Mesothelial cell of epicardium (in vitro differentiated cells): ENCODE data around the gene TMEM109. TPM values are rescaled to one million over a fixed set of nuclear protein-coding genes. Genes with fewer than 3 reads are reported as not detected.
A peak's percentile ranks its signal among the peaks of the same experiment; 100 is the strongest.

Source experiments
- DNase-seq, 2 experiments: peaks; one replicate each; pipeline ENCODE4 v3.0.0; 2021; ENCODE audit warnings: low spot score in 2 of 2; ENCODE audit not compliant: unreplicated experiment in 2 of 2
- H3K27ac Mint-ChIP-seq: 2 replicates; pipeline ENCODE4 v1.8.0; 2021; ENCODE audit warnings: mixed read lengths
- H3K27me3 Mint-ChIP-seq: 2 replicates; pipeline ENCODE4 v1.8.0; 2021; ENCODE audit warnings: low read depth, mixed read lengths
- H3K36me3 Mint-ChIP-seq: 2 replicates; pipeline ENCODE4 v1.8.0; 2021; ENCODE audit warnings: mixed read lengths
- H3K4me1 Mint-ChIP-seq: 2 replicates; pipeline ENCODE4 v1.8.0; 2021; ENCODE audit warnings: mixed read lengths
- H3K4me3 Mint-ChIP-seq: 2 replicates; pipeline ENCODE4 v1.8.0; 2021; ENCODE audit warnings: mild to moderate bottlenecking, moderate library complexity, mixed read lengths
- H3K9me3 Mint-ChIP-seq: 2 replicates; pipeline ENCODE4 v1.8.0; 2021; ENCODE audit warnings: mixed read lengths
- total RNA-seq: library from RNA; stranded (reverse); gene quantifications from 3 replicates; pipeline ENCODE4 v1.2.1, GENCODE V29; 2021
- TF ChIP-seq, protein P1 (sequence below): fragments of 200-600 bp; sonication (generic); IDR thresholded peaks from one replicate; pipeline ENCODE4 v1.5.0; 2021; ENCODE audit warnings: antibody characterized with exemption; ENCODE audit not compliant: unreplicated experiment

The TMEM109 gene
- total RNA-seq, 1 donor from 2014 or later: 56.8 TPM

DNA sequence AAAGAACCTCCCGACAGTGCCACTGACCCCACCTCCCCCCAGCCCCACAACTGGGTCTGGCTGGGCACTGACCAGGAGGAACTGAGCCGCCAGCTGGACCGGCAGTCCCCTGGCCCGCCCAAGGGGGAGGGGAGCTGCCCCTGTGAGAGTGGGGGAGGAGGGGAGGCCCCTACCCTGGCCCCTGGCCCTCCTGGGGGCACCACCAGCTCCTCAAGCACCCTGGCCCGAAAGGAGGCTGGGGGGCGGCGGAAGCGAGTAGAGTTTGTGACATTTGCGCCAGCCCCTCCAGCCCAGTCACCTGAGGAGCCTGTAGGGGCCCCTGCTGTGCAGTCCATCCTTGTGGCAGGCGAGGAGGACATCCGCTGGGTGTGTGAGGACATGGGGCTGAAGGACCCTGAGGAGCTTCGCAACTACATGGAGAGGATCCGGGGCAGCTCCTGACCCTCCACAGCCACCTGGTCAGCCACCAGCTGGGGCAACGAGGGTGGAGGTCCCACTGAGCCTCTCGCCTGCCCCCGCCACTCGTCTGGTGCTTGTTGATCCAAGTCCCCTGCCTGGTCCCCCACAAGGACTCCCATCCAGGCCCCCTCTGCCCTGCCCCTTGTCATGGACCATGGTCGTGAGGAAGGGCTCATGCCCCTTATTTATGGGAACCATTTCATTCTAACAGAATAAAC lies 22.6 kb downstream of the TMEM109 start:
- H3K4me1 Mint-ChIP-seq: peaks cover 2% of the 10 kb centered on the region
- DNase-seq: no peak
- no peaks in the 10 kb centered on the region for H3K27me3 Mint-ChIP-seq
- peaks cover 5% of the 10 kb centered on the region for H3K36me3 Mint-ChIP-seq
- no peak overlapping the region for H3K27ac Mint-ChIP-seq
- TF ChIP-seq, protein P1, sequence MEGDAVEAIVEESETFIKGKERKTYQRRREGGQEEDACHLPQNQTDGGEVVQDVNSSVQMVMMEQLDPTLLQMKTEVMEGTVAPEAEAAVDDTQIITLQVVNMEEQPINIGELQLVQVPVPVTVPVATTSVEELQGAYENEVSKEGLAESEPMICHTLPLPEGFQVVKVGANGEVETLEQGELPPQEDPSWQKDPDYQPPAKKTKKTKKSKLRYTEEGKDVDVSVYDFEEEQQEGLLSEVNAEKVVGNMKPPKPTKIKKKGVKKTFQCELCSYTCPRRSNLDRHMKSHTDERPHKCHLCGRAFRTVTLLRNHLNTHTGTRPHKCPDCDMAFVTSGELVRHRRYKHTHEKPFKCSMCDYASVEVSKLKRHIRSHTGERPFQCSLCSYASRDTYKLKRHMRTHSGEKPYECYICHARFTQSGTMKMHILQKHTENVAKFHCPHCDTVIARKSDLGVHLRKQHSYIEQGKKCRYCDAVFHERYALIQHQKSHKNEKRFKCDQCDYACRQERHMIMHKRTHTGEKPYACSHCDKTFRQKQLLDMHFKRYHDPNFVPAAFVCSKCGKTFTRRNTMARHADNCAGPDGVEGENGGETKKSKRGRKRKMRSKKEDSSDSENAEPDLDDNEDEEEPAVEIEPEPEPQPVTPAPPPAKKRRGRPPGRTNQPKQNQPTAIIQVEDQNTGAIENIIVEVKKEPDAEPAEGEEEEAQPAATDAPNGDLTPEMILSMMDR: no peak
- H3K9me3 Mint-ChIP-seq: no peaks in the 10 kb centered on the region
- H3K4me3 Mint-ChIP-seq: no peak overlapping the region

DNA sequence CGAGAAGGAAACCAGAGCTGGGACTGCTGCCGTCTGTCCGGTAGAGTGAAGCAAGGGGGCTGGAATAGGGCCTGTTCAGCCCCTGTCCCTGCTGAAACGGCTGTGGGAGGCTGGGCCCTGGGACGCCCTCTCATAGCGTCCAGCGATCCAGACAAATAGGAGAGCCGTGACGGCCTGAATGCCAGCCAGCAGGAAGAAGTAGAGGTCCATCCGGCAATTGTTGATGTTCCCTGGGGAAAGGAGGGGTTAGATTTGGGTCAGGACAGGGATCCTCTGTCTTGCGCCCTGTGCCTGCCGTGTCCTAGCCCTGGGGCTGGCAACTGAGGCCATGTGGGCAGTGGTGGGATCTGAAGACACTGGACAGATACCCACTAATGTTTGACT lies 23.2 kb downstream of the TMEM109 start:
- Mint-ChIP-seq H3K27me3 (no peaks in the 10 kb centered on the region), H3K4me1 (peaks cover 2% of the 10 kb centered on the region), H3K9me3 (no peaks in the 10 kb centered on the region), H3K4me3 (no peak overlapping the region), H3K27ac (no peak overlapping the region), H3K36me3 (peaks cover 5% of the 10 kb centered on the region)
- no peak for DNase-seq
- TF ChIP-seq, protein P1: no peak

DNA sequence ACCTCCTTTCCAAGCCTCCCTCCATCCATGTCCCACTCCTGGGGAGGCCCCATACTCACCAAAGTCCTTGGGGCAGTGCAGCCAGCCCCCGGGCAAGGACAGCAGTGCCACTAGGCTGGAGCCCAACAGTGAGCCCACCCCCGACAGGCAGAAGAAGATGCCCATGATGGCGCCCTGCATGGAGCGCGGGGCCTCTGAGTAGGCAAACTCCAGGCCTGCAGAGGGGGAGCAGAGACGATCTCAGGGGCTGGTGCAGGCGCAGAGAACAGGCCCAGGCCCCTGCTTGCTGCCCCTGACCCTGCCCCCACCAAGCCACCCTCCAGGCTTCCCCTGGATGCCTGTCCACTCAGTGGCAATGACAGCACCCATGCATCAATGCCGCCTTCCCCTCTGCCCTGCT lies 23.9 kb downstream of the TMEM109 start:
- Mint-ChIP-seq H3K36me3 (peaks cover 2% of the 10 kb centered on the region), H3K27ac (no peak overlapping the region), H3K4me1 (peaks cover 8% of the 10 kb centered on the region), H3K9me3 (no peaks in the 10 kb centered on the region), H3K27me3 (no peaks in the 10 kb centered on the region), H3K4me3 (no peak overlapping the region)
- DNase-seq: no peak
- TF ChIP-seq, protein P1: no peak

DNA sequence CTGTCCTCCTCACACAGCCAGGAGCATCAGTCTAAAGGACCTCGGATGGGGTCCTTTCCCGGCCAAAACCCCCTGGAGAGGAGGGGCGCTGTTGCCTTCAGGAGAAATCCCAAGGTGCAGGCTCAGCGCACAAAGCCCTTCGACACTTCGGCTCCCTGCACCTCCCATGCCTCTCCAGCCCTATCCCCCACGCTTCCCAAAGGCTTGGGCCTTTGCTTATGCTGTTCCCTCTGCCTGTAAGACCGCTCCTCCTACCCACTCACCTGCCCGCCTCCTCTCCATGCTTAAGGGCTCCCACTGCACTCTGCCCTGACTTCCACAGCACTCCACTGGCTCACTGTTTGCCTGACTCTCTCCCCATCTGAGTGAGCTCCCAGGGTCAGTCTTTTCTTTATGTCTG lies 24.5 kb downstream of the TMEM109 start:
- no peak overlapping the region for H3K27ac Mint-ChIP-seq
- TF ChIP-seq, protein P1: no peak
- H3K36me3 Mint-ChIP-seq: peaks cover 2% of the 10 kb centered on the region
- DNase-seq: no peak
- no peaks in the 10 kb centered on the region for H3K9me3 Mint-ChIP-seq
- peaks cover 15% of the 10 kb centered on the region for H3K4me1 Mint-ChIP-seq
- no peak overlapping the region for H3K4me3 Mint-ChIP-seq
- no peaks in the 10 kb centered on the region for H3K27me3 Mint-ChIP-seq

DNA sequence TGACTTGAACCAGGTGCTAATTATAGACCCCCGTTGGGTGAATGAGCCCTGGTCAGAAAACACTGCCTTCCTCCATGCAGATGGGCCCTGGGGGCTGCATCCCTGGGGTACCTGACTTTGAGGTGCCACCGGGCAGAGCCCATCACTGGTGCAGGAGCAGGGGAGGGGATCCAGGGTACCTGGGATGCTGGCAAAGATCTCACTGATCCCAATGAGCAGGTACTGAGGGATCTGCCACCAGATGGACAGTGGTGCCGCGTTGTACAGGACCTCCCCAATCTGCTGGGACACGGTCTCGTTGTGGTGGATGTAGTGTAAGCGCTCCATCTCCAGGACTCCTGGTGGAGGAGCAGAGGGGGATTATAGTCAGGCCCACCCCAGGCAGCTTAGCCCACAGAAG lies 25.3 kb downstream of the TMEM109 start:
- no peak for DNase-seq
- Mint-ChIP-seq H3K4me1 (peaks cover 19% of the 10 kb centered on the region), H3K9me3 (no peaks in the 10 kb centered on the region), H3K27ac (no peak overlapping the region), H3K27me3 (no peaks in the 10 kb centered on the region), H3K4me3 (no peak overlapping the region), H3K36me3 (peaks cover 2% of the 10 kb centered on the region)
- TF ChIP-seq, protein P1: no peak

DNA sequence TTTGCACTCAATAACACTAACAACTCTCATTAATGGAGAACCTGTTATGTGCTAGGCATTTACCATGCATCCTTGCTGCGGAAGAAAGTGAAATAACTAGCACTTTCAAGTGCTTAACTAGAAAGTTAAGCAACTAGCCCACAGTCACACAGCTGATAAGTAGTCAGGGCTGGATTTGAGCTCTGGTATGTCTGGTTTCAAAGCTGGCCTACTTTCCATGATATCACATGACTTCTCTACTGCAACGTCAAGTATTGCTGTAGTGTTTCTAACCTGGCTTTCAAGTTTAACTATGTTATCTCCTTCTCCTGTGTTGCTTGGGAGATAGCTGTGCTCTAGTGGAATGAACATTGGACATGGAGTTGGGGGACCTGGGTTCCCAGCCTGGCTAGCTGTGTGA lies 25.9 kb downstream of the TMEM109 start:
- DNase-seq: no peak
- H3K4me3 Mint-ChIP-seq: no peak overlapping the region

More for the DNA sequence above, 25.9 kb downstream of the TMEM109 start:
- peaks cover 2% of the 10 kb centered on the region for H3K36me3 Mint-ChIP-seq
- no peaks in the 10 kb centered on the region for H3K9me3 Mint-ChIP-seq
- H3K27ac Mint-ChIP-seq: peak overlapping the region; percentile 34
- H3K27me3 Mint-ChIP-seq: no peaks in the 10 kb centered on the region
- TF ChIP-seq, protein P1: no peak
- H3K4me1 Mint-ChIP-seq: peaks cover 19% of the 10 kb centered on the region
